GM18526 (cell line): ENCODE data around the gene LCMT1.

Source experiments
- POLR2A ChIP-seq: IDR thresholded peaks from 3 replicates; pipeline ENCODE4 v1.6.1; 2011; ENCODE audit not compliant: insufficient read length; ENCODE audit errors: extremely low read depth

LCMT1 gene

DNA sequence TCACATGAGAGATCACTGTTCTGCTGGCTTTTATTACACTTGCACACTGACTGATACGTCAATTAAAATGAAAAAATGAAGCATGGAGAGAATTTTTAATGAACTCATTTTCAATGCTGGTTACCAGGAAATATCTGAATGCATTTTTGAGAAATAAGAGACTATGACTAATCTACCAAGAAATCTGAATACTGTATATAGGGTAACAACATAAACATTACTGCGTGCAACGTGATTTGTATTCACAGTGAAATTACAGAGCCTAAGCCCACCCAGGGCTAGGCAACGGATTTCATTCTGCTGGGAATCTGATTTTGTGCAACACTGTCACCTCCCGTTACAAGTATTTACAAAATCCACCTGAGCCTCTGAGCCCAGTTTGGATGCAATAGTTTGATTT, 23.8 kb upstream of the LCMT1 start:
- no peak for TF ChIP-seq POLR2A

DNA sequence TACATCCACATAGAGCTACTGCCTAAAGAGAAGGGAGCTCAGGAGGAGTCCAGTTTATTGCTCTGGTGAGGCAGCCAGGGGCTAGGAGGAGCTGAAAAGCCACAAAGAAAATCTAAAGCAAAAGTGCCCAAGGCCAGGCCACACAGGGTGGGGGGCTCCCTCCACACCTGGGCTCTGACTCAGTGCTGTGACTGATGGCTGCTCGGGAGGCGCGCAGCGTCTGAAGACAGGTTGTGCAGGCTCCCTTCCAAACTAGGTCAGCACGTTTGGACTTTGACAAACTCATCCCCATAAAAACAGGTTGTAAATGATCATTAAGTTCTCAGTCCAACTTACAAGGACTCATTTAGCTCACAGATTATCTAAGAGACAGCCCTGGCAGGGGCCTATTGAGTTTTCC, 22.2 kb upstream of the LCMT1 start:
- TF ChIP-seq POLR2A: no peak

DNA sequence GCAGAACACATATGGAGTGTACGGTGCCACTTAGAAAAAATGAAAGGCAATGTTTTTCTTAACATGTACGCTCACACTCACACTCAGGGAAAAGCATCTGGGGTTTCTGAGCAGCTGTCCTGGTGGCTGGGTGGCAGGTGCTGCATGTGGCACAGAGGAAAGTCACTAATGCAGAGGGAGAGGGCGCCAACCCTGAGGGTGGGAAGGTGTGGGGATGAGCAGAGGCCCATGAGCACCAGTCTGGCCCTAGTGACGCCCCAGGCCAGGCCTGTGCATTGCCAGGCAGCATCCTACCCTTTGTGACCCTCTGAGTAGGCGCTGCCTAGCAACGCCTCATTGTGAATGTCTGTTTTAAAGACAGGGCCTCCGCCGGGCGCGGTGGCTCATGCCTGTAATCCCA, 19.1 kb upstream of the LCMT1 start:
- TF ChIP-seq POLR2A: no peak

DNA sequence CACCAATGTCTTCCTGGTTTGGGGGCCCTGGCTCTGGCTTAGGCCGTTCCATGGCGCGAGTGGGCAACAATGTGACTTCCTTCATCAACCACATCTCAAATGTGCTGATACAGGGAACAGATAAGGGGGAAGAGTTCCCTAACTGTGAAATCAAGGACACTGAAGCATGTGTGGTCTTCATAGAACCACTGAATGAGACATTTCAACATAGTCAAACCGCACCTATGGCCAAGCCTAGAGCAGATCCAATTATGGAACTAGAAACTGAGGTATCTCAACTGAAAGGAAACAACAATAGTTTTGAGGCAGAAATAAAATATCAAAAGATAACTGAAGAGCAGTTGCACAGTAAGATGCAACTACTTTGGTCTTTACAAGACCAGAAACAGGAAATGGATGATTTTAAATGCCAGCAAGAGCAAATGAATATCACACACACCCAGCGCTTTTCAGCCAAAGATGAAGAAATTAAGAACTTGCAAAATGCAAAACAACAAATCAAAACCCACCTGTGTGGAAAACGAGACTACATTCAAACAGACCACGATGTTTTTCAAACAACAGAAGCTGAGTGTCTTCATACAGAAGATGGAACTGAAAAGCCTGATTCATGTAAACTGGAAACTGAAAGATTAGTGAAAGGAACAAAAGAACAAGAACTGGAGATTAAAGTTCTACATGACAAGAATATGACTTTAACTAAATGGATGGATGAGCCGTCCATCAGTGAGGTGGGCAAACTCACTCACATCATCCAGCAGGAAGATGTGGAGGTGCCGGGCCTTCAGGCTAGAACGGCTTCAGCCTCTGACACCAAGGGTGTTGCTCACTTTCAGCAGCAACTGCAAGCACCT, 18.1 kb upstream of the LCMT1 start:
- TF ChIP-seq POLR2A: no peak

DNA sequence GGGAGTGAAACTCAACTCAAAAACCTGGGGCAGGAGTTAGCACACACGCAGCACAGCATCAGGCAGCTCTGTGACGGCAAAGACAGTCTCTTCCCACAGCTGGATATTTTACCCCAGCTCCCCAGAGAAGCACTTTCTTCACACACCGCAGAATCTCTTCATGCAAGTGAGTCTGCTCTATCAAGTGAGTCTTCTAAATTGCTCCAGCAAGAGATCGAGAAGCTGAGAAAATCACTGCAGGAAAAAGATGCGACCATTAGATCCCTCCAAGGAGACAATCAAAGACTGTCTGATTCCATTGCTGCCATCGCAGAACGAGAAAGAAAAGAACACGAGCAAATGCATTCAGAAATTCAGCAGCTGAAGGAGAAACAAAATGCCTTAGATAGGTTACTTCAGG, 16.9 kb upstream of the LCMT1 start:
- TF ChIP-seq POLR2A: no peak

DNA sequence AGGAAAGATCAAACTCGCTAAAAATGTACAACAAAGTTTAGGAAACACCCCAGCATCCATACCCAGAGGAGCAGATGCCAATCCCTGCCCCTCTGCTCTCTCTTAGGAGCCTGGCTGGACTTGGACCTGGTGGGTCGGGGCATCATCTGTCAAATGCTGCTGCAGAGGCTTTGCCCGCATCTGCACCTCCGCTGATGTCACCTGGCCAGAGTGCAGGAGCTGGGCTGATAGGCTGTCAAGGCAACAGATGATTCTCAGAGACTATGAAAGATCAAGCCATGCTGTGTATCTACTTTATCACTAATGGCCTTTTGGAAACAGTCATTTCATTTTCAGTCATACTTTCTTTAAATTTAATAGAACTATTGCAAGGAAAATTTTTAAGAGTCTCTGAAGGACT, 15.9 kb upstream of the LCMT1 start:
- TF ChIP-seq POLR2A: no peak

DNA sequence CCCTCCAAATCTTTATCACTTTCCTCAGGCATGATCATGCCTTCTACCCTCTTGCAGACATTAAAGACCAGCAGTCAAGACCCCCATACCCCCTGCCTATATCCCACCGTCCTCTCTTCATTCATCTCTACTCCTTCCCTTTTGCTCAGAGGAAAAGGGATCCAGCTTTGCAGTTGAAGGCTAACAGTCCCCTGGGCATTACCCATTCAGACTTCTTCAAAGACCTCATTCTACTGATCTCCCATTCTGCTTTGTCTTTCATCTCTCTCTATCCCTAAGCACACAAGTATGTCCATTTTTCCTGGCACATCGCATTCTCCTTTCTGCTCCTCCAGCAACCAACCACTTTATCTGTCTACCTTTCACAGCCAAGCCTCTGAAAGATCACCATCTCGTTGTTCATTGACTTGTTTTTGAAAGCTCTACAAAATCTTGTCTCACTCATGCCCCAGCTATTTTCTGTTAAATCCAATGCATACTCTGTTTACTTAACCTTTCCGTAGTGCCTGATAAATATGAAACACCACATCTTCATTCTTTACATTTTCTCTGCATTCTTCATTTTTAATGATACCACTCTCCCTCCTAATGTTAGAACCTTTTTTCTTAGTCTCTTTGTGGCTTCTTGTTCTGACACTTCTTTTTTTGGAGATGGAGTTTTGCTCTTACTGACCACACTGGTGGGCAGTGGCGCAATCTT, 14.1 kb upstream of the LCMT1 start:
- no peak for TF ChIP-seq POLR2A

DNA sequence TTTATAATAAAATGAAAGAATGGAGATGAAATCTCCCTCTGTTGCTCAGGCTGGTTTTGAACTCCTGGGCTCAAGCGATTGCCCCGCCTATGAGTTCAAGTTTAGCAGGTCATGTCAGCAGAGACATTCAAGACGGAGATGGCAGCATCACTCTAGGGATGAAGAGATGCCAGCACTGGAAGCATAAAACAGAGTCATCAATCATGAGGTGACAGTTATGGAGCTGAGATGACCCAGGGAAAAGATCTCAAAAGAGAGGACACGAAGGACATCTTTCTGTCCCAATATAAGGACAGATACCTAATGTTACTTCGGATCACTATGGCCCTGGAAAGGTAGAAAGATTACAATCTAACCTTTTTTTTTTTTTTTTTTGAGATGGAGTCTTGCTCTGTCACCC, 11.0 kb upstream of the LCMT1 start:
- no peak for TF ChIP-seq POLR2A

DNA sequence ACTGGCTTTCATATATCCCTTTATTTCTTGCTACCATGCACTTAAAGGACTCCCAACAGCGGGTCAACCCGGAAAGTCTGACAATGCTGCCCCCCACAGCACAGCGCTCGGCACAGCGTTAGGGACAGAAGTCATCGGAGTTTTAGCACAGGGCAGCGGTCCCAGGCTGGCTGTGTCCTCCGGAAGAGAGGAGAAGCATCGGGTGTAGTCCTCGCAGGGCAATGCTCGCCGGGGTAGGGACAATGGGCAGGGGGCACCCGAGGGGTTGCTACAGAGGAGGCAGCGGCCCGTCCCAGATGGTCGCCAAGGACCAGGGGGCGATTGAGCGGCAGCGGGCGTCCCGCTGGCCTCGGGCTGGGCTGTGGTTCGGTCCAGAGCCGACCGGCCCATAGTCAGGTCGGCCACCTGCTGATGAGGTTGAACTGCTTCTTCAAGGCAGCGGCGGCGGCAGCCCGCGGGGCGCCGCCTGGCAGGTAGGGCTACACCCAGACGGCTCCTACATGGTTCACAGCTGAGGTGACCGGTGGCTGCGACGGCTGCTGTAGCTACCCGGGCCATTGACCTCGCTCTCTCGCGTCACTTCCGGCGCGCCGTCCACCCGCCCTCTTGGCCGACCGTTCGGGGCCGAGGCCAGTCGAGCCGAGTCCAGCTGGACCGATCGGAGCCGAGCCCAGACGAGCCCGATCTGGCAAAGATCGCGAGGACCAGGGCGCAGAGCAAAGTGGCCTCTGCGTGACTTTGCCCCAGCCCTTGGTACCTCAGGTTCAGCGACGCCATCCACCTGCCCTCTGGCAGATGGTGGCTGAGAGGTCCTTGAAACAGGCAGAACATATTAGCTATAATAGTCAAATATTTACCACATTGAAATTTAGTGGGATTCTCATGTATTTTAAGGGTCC, 4.7 kb upstream of the LCMT1 start:
- TF ChIP-seq POLR2A: peak; percentile 74

DNA sequence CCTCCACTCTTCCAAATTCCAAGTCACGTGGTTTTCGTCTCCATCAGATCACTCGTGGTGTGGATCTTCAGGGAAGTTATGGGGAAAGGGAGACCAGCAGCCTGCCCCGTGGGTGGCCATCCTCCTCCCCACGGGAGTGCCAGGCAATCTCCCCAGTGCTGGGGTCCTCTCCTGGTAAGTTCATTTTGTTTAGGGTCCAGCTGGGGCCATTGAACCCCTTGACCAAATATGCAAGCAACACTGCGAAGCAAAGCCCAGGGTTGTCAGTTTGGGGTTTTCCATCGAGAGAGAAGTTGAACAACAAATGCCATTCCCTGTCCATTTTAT, 4.1 kb upstream of the LCMT1 start:
- no peak for TF ChIP-seq POLR2A

DNA sequence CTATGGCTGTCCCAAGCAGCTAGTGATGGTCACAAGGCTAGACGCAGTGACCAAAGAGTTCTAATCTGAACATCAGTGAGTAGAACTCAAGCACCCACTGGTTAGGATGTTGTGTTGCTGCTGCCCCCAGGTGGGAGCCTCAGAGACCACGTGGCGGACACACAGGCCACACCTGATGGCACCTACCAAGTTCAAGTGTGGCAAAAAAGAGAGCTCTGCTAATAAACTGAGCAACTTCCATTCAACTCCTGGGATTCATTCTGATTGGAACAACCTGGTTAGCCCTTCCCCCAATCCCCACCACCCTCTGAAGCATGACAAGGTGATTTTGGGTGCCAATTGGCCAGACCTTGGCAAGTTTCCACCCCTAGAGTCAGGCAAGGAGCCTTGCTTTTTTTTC, 3.5 kb upstream of the LCMT1 start:
- TF ChIP-seq POLR2A: no peak

DNA sequence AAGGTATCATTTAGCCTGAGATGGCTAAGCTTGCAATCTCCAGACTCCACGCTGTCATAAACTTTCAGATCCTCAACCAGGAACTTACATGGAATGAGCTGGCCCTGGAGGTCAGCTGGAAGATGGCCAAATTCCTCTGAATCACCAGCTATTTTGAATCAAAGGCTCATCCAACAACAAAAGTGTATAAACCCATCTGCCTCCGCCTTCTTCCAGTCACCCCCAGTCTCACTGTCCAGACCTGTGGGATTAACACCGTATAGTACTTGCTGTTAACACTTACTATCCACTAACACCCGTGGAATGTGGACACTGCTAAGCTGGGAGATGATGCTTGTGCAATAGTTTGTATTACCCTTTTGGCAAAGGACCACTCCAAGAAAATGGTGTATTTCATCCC, 1.9 kb upstream of the LCMT1 start:
- TF ChIP-seq POLR2A: no peak

DNA sequence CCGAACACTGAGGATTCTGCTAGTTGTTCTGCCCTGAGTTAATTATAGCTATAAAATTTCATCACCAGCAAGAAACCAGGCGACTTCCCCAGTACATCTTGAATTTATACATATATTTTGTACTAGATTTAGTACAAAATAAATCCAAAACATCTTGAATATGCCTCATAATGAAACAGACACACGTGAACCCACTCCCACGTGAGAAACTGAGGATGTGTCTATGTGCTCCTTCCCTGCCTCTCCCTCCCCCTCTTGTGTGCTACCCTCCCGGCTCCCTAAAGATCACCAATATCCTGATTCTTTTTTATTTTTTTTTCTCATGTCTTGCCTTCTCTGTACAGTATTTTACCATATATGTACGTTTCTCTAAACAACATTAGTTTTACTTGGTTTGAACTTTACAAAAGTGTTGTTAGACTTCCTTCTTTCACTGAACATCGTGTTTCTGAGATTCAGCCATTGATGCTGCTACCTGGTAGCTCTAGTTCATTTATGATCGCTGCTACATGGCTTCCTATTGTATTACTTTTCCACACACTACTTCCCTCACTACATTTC, 1.1 kb upstream of the LCMT1 start:
- TF ChIP-seq POLR2A: no peak

DNA sequence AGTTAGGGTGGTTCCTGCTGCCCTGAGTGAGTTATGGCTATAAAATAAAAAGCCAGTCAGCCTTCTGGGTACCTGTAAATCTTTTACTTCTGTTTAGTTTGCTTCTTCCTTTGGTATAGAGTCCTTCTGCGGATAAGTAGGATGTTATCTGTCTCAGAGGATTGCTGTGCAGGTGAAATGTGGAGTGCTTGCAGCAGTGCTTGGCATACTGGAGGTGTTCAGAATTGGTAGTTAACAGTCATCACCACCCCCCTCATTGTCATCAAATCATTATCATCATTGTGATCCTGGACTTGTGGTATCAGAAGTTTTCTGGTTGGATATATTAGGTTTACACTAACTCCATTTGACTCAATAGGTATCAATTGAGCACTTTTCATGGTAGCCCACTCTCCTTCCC, 2.6 kb downstream of the LCMT1 start:
- TF ChIP-seq POLR2A: no peak

DNA sequence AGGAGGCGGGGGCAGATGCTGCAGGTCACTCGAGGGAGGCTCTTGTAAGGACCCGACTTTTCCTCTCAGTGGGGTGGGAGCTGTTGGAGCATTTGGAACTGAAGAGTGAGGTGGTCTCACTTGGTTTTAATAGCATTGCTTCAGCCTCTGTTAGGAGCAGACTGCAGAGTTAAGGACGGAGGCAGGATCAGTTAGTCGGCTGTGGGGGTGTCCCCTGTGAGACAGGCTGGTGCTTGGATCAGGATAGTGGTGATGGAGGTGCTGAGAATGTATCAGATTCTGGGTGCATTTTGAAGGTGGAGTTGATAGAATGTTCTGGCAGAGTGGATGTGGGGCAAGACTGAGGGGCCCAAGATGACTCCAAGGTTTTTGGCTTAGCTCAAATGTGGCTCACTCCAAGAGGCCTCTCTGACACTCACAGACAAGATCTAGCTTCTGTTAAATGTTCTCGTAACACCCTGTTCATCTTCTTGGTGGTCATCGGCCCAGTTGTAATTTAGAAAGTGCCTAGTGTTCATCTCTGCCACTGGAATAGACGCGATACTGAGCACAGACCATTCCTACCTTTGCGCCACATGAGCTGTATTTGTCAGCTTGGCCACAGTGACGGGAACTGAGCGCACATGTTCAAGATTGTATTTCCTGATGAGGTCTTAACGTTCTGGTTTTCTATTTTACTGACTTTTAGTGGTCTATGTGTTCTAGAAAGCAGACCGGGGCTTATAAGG, 7.5 kb downstream of the LCMT1 start:
- TF ChIP-seq POLR2A: no peak
